HCT116 (cell line): ENCODE results near the gene MISP. TPM values are rescaled to one million over a fixed set of nuclear protein-coding genes. Genes with fewer than 3 reads are reported as not detected.

Experiments
- ATAC-seq: fragments of 200-7000 bp; cut with Tn5 transposase; 2 replicates; pipeline ENCODE4 v1.9.1; 2020; ENCODE audit warnings: mild to moderate bottlenecking, moderate library complexity
- BruUV-seq: library from RNA; stranded (reverse); fragments of 400-500 nt; replicated peaks from 2 replicates; lab custom pipeline; 2021; lab: Mats Ljungman, UMichigan
- CTCF ChIA-PET: fragments of 300-600 bp; sonication (Branson Sonifier 250); formaldehyde crosslinking; loops from one replicate; lab custom pipeline; 2021; ENCODE audit warnings: antibody characterized with exemption; lab: Charles Lee
- POLR2A ChIA-PET: fragments of 300-600, 350-600 bp; sonication (Branson Sonifier 250); formaldehyde crosslinking; loops from one replicate; lab custom pipeline; 2021; ENCODE audit warnings: antibody characterized with exemption; lab: Charles Lee
- RAD21 ChIA-PET, 2 experiments: fragments of 300-600 bp; sonication (Branson Sonifier 250); formaldehyde crosslinking; loops; one replicate each; lab custom pipeline; 2023; ENCODE audit warnings: low total read pairs in 2 of 2; ENCODE audit not compliant: uncharacterized antibody in 2 of 2, unreplicated experiment in 2 of 2, low non-redundant PET in 1 of 2; lab: Charles Lee
- DNase-seq: peaks from one replicate; pipeline ENCODE4 v3.0.0-alpha.2; 2010; ENCODE audit warnings: low read depth, low spot score
- H2AFZ ChIP-seq: fragments of 200-600 bp; shearing (Covaris generic), sonication (generic); 2 replicates; pipeline ENCODE4 v1.6.1; 2017; ENCODE audit warnings: low read depth, mixed run types, mixed read lengths, antibody characterized with exemption, low read length; ENCODE audit not compliant: poor library complexity, severe bottlenecking
- H3K27ac ChIP-seq: 2 replicates; pipeline ENCODE4 v1.5.1; 2012; ENCODE audit warnings: low read depth, low read length
- H3K27me3 ChIP-seq: fragments of 200-600 bp; sonication (generic); 2 replicates; pipeline ENCODE4 v1.6.1; 2016; ENCODE audit warnings: mixed run types, low read length, mixed read lengths; ENCODE audit not compliant: insufficient read depth
- H3K36me3 ChIP-seq, 2 experiments: fragments of 200-500 bp in 1 of 2; fragments of 200-600 bp in 1 of 2; sonication (Bioruptor generic) in 1 of 2; sonication (generic) in 1 of 2; 2 replicates each; pipeline versions ENCODE4 v1.5.1 to v1.6.1; 2014 to 2016; ENCODE audit warnings: low read length in 2 of 2, inconsistent platforms in 1 of 2, mixed read lengths in 1 of 2, mixed run types in 1 of 2; ENCODE audit not compliant: insufficient read depth in 2 of 2, control insufficient read depth in 1 of 2
- H3K4me1 ChIP-seq, 2 experiments: fragments of 200-600 bp in 1 of 2; sonication (generic) in 1 of 2; 2 replicates each; pipeline versions ENCODE4 v1.5.1 to v1.6.1; 2012 to 2017; ENCODE audit warnings: low read length in 2 of 2, inconsistent platforms in 1 of 2, mild to moderate bottlenecking in 1 of 2, mixed read lengths in 1 of 2, mixed run types in 1 of 2, moderate library complexity in 1 of 2; ENCODE audit not compliant: insufficient read depth in 2 of 2, control insufficient read depth in 1 of 2
- H3K4me2 ChIP-seq: fragments of 200-600 bp; sonication (generic); 2 replicates; pipeline ENCODE4 v1.6.1; 2017; ENCODE audit warnings: mixed run types, low read length, mixed read lengths
- H3K4me3 ChIP-seq, 2 experiments: fragments of 200-600 bp in 1 of 2; sonication (generic) in 1 of 2; replicated peaks in 1 of 2; 2 replicates each; pipeline ENCODE4 v1.5.1; 2011 to 2016; ENCODE audit warnings: low read length in 2 of 2, control low read depth in 1 of 2, low read depth in 1 of 2, mild to moderate bottlenecking in 1 of 2, mixed read lengths in 1 of 2, mixed run types in 1 of 2
- H3K79me2 ChIP-seq: fragments of 200-600 bp; sonication (generic); 2 replicates; pipeline ENCODE4 v1.6.1; 2017; ENCODE audit warnings: mild to moderate bottlenecking, mixed run types, low read length, moderate library complexity, mixed read lengths; ENCODE audit not compliant: insufficient read depth
- H3K9ac ChIP-seq: fragments of 200-600 bp; sonication (generic); 2 replicates; pipeline ENCODE4 v1.6.1; 2016; ENCODE audit warnings: low read length, mixed read lengths
- H3K9me2 ChIP-seq: fragments of 200-600 bp; sonication (generic), shearing (Covaris generic); 2 replicates; pipeline ENCODE4 v1.6.1; 2017; ENCODE audit warnings: mixed run types, mild to moderate bottlenecking, moderate library complexity; ENCODE audit not compliant: insufficient read depth
- H3K9me3 ChIP-seq, 2 experiments: fragments of 200-500 bp in 1 of 2; fragments of 200-600 bp in 1 of 2; sonication (Bioruptor generic) in 1 of 2; sonication (generic) in 1 of 2; 2 replicates each; pipeline ENCODE4 v1.6.1; 2014 to 2017; ENCODE audit warnings: low read length in 2 of 2, mixed read lengths in 2 of 2, inconsistent platforms in 1 of 2, low read depth in 1 of 2, mild to moderate bottlenecking in 1 of 2, mixed run types in 1 of 2, moderate library complexity in 1 of 2; ENCODE audit not compliant: control insufficient read depth in 1 of 2, insufficient read depth in 1 of 2
- H4K20me1 ChIP-seq: fragments of 200-600 bp; sonication (generic), shearing (Covaris generic); 2 replicates; pipeline ENCODE4 v1.6.1; 2017; ENCODE audit warnings: mixed run types, mild to moderate bottlenecking, moderate library complexity; ENCODE audit not compliant: insufficient read depth
- ATF3 ChIP-seq: IDR thresholded peaks from 2 replicates; pipeline ENCODE4 v1.6.1; 2012
- CBX3 ChIP-seq: IDR thresholded peaks from 2 replicates; pipeline ENCODE4 v1.6.1; 2012; ENCODE audit warnings: low read depth
- ELF1 ChIP-seq: IDR thresholded peaks from 2 replicates; pipeline ENCODE4 v1.6.1; 2012; ENCODE audit warnings: low read depth, borderline replicate concordance
- EZH2phosphoT487 ChIP-seq: fragments of 200-600 bp; IDR thresholded peaks from 2 replicates; pipeline ENCODE4 v1.6.1; 2018; ENCODE audit warnings: antibody characterized with exemption, borderline replicate concordance
- POLR2A ChIP-seq: IDR thresholded peaks from 2 replicates; pipeline ENCODE4 v1.7.0; 2011; ENCODE audit warnings: borderline replicate concordance; ENCODE audit not compliant: insufficient read depth, insufficient read length; ENCODE audit errors: extremely low read depth
- POLR2AphosphoS5 ChIP-seq: IDR thresholded peaks from 2 replicates; pipeline ENCODE4 v1.6.1; 2011; ENCODE audit warnings: mild to moderate bottlenecking, low read depth, low read length, moderate library complexity
- REST ChIP-seq: IDR thresholded peaks from 2 replicates; pipeline ENCODE4 v1.6.1; 2012; ENCODE audit warnings: low read depth
- SIN3A ChIP-seq: IDR thresholded peaks from 2 replicates; pipeline ENCODE4 v1.6.1; 2012; ENCODE audit warnings: low read depth
- TCF7L2 ChIP-seq: IDR thresholded peaks from 2 replicates; pipeline ENCODE4 v1.7.0; 2011; ENCODE audit warnings: borderline replicate concordance, inconsistent platforms; ENCODE audit not compliant: insufficient read depth, insufficient read length; ENCODE audit errors: extremely low read depth
- ZBTB33 ChIP-seq: IDR thresholded peaks from 2 replicates; pipeline ENCODE4 v1.6.1; 2011; ENCODE audit warnings: mild to moderate bottlenecking, low read length, moderate library complexity; ENCODE audit not compliant: insufficient replicate concordance; ENCODE audit errors: extremely low read depth
- ZFX ChIP-seq: fragments of 450-650 bp; IDR thresholded peaks from 2 replicates; pipeline ENCODE4 v1.6.1; 2017
- intact Hi-C: fragments of 100-400 bp; cut with micrococcal nuclease; formaldehyde crosslinking; loops from 2 replicates; pipeline ENCODE4 v1.10.0; 2022
- total RNA-seq: library from RNA; stranded (reverse); gene quantifications from one replicate; pipeline ENCODE4 v1.2.1, GENCODE V29; 2021; ENCODE audit not compliant: unreplicated experiment
- TF ChIP-seq, protein P1 (sequence below): IDR thresholded peaks from 2 replicates; pipeline ENCODE4 v1.6.1; 2012

The MISP gene
- total RNA-seq, 1 experiment from 2014 or later: 38.2 TPM

- ATAC-seq (no peak), DNase-seq (no peak)
- BruUV-seq: no TSS peak
- Histone ChIP-seq H3K9me3 (no peaks in the 10 kb centered on the region; a peak in 1 of 4 replicates), H3K4me3 (no peak overlapping the region), H3K4me2 (no peak overlapping the region), H4K20me1 (no peaks in the 10 kb centered on the region), H3K4me1 (peaks cover 29 to 45% of the 10 kb centered on the region in 2 experiments), H3K27me3 (no peaks in the 10 kb centered on the region), H3K27ac (no peak overlapping the region; the same call in 1 of the 2 replicates), H2AFZ (no peak overlapping the region), H3K9me2 (no peaks in the 10 kb centered on the region), H3K36me3 (peaks cover 0 to 28% of the 10 kb centered on the region in 2 experiments; a peak in 2 of 4 replicates), H3K9ac (no peak overlapping the region), H3K79me2 (peaks cover 43% of the 10 kb centered on the region)
- intact Hi-C loops: no loop called here
- TF ChIP-seq, protein P1, sequence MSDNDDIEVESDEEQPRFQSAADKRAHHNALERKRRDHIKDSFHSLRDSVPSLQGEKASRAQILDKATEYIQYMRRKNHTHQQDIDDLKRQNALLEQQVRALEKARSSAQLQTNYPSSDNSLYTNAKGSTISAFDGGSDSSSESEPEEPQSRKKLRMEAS: no peak
- TF ChIP-seq CBX3: no peak
- TF ChIP-seq POLR2AphosphoS5: no peak
- TF ChIP-seq POLR2A: no peak
- TF ChIP-seq SIN3A: no peak
- no peak for TF ChIP-seq ZFX
- no peak for TF ChIP-seq ELF1
- no peak for TF ChIP-seq EZH2phosphoT487
- no peak for TF ChIP-seq ATF3
- no peak for TF ChIP-seq REST
- TF ChIP-seq TCF7L2: no peak
- TF ChIP-seq ZBTB33: no peak
- POLR2A ChIA-PET: interaction anchor here (1.2 kb wide), 1 partner anchor 16 kb away, joined by 3 read pairs; no protein-coding TSS in a partner anchor
- RAD21 ChIA-PET: no interaction called here
- CTCF ChIA-PET: no interaction called here
Observed at GRCh38 chr19:755063-755462, 4.2 kb downstream of the MISP start.
